Upper lobe of left lung (tissue), 6 donors: ENCODE measurements around the gene APBB2. TPM values are rescaled to one million over a fixed set of nuclear protein-coding genes. Genes with fewer than 3 reads are reported as not detected.

Experiments used
- ATAC-seq, 2 donors: fragments of 200-7000 bp; cut with Tn5 transposase; one replicate each; pipeline ENCODE4 v1.9.1; 2022; ENCODE audit warnings: mild to moderate bottlenecking in 2 of 2, moderate library complexity in 2 of 2; ENCODE audit not compliant: low FRiP score in 2 of 2
- DNase-seq, 2 donors: peaks; one replicate each; pipeline ENCODE4 v3.0.0-alpha.2; 2019 to 2020
- H3K27ac ChIP-seq, 4 donors: fragments of 200-600 bp; sonication (generic); one replicate each; pipeline ENCODE4 v1.5.1; 2016 to 2019
- H3K27me3 ChIP-seq, 4 donors: fragments of 200-600 bp; sonication (generic); one replicate each; pipeline ENCODE4 v1.5.1; 2017 to 2019
- H3K36me3 ChIP-seq, 4 donors: fragments of 200-600 bp; sonication (generic); one replicate each; pipeline ENCODE4 v1.5.1; 2016 to 2019
- H3K4me1 ChIP-seq, 4 donors: fragments of 200-600 bp; sonication (generic); one replicate each; pipeline ENCODE4 v1.5.1; 2018 to 2019
- H3K4me3 ChIP-seq, 4 donors: fragments of 200-600 bp; sonication (generic); one replicate each; pipeline ENCODE4 v1.5.1; 2017 to 2019; ENCODE audit warnings: mild to moderate bottlenecking in 2 of 4, moderate library complexity in 1 of 4
- H3K9me3 ChIP-seq, 4 donors: fragments of 200-600 bp; sonication (generic); one replicate each; pipeline ENCODE4 v1.5.1; 2018 to 2019
- CTCF ChIP-seq, 6 experiments: fragments of 450-650 bp in 4 of 6; fragments of 200-600 bp in 2 of 6; sonication (generic) in 2 of 6; IDR thresholded peaks; one replicate each; pipeline ENCODE4 v1.5.1; 2016 to 2019; ENCODE audit warnings: antibody characterized with exemption in 6 of 6
- EP300 ChIP-seq, 4 donors: sonication (generic); formaldehyde crosslinking; IDR thresholded peaks; one replicate each; pipeline ENCODE4 v1.5.1; 2017; ENCODE audit warnings: antibody characterized with exemption in 4 of 4, control low read depth in 2 of 4
- POLR2A ChIP-seq, 4 donors: fragments of 450-650 bp; IDR thresholded peaks; one replicate each; pipeline ENCODE4 v1.5.1; 2016 to 2017; ENCODE audit warnings: antibody characterized with exemption in 4 of 4, mild to moderate bottlenecking in 2 of 4
- POLR2AphosphoS5 ChIP-seq, 2 donors: sonication (generic); formaldehyde crosslinking; IDR thresholded peaks; one replicate each; pipeline ENCODE4 v1.5.1; 2017; ENCODE audit warnings: antibody characterized with exemption in 2 of 2
- WGBS, 2 donors: methylation state at CpG; one replicate each; pipeline ENCODE4 v1.1.5; 2017 to 2018; 5-methylcytosine and 5-hydroxymethylcytosine counted together
- total RNA-seq, 6 donors: library from RNA; depleted of rRNA in 4 of 6; stranded (reverse); fragments of >200 nt in 4 of 6; gene quantifications; one replicate each; pipeline versions ENCODE4 v1.1.0 to v1.2.1, GENCODE V29; 2016 to 2021
- donor health status: DM: no; HTN: no; CAD: no; lungs with moderate emphysema.
- donor health status: DM: no; HTN: yes; CAD: no; lungs with severe emphysema.

Gene APBB2
- total RNA-seq, 6 donors from 2014 or later, result 69.5 to 168 (median 102) TPM

GRCh38 chr4:41144040-41144379 lies 70.3 kb downstream of the APBB2 start:
- Histone ChIP-seq H3K36me3 (no peaks in the 10 kb centered on the region), H3K4me1 (peaks cover 22 to 44% (median 31%) of the 10 kb centered on the region in 4 donors), H3K27me3 (no peaks in the 10 kb centered on the region), H3K4me3 (peak overlapping the region in 1 of 4 donors; percentile 16), H3K9me3 (no peaks in the 10 kb centered on the region), H3K27ac (peak overlapping the region; percentile 69 to 80 (median 74))
- no peak for TF ChIP-seq CTCF (IDR thresholded peaks at IDR 0.05)
- TF ChIP-seq POLR2A (IDR thresholded peaks at IDR 0.05), result no peak
- no peak for TF ChIP-seq EP300 (IDR thresholded peaks at IDR 0.05)
- TF ChIP-seq POLR2AphosphoS5 (IDR thresholded peaks at IDR 0.05), result no peak
- no peak for DNase-seq
- ATAC-seq, result no peak
- 46 to 47% methylated on average over 3 of the region's 3 CpGs for WGBS, 2 donors

- ATAC-seq, result peak; percentile 84 to 89
- Histone ChIP-seq H3K9me3 (no peaks in the 10 kb centered on the region), H3K36me3 (no peaks in the 10 kb centered on the region), H3K27me3 (no peaks in the 10 kb centered on the region), H3K4me3 (peak overlapping the region in 1 of 4 donors; percentile 16), H3K4me1 (peaks cover 22 to 44% (median 31%) of the 10 kb centered on the region in 4 donors), H3K27ac (peak overlapping the region; percentile 69 to 80 (median 74))
- DNase-seq, result peak in 1 of 2 donors; percentile 67
- 31 to 41% methylated on average over 6 of the region's 6 CpGs for WGBS, 2 donors
- TF ChIP-seq POLR2AphosphoS5 (IDR thresholded peaks at IDR 0.05), result no peak
- peak in 1 of 4 donors; percentile 41 for TF ChIP-seq EP300 (IDR thresholded peaks at IDR 0.05)
- no peak for TF ChIP-seq POLR2A (IDR thresholded peaks at IDR 0.05)
- TF ChIP-seq CTCF (IDR thresholded peaks at IDR 0.05), result no peak
Observed at GRCh38 chr4:41143311-41144039, 70.9 kb downstream of the APBB2 start.

GRCh38 chr4:41142376-41143310 lies 71.7 kb downstream of the APBB2 start:
- Histone ChIP-seq H3K4me1 (peaks cover 22 to 44% (median 31%) of the 10 kb centered on the region in 4 donors), H3K4me3 (no peak overlapping the region), H3K9me3 (no peaks in the 10 kb centered on the region), H3K36me3 (no peaks in the 10 kb centered on the region), H3K27ac (peak overlapping the region; percentile 69 to 80 (median 74)), H3K27me3 (no peaks in the 10 kb centered on the region)
- DNase-seq (no peak), ATAC-seq (peak; percentile 47 to 62)
- WGBS, 2 donors, result 51 to 68% methylated on average over 10 of the region's 10 CpGs
- TF ChIP-seq POLR2AphosphoS5 (IDR thresholded peaks at IDR 0.05) (no peak), EP300 (IDR thresholded peaks at IDR 0.05) (no peak), CTCF (IDR thresholded peaks at IDR 0.05) (no peak), POLR2A (IDR thresholded peaks at IDR 0.05) (no peak)

GRCh38 chr4:41141900-41142299 lies 72.4 kb downstream of the APBB2 start:
- ATAC-seq (peak in 1 of 2 donors; percentile 65), DNase-seq (no peak)
- H3K27me3 ChIP-seq, result no peaks in the 10 kb centered on the region
- peaks cover 22 to 44% (median 29%) of the 10 kb centered on the region in 4 donors for H3K4me1 ChIP-seq
- H3K36me3 ChIP-seq, result no peaks in the 10 kb centered on the region
- 62 to 88% methylated on average over 1 of the region's 1 CpG for WGBS, 2 donors
- H3K4me3 ChIP-seq, result no peak overlapping the region
- no peaks in the 10 kb centered on the region for H3K9me3 ChIP-seq
- peak overlapping the region; percentile 69 to 80 (median 74) for H3K27ac ChIP-seq
- TF ChIP-seq CTCF (IDR thresholded peaks at IDR 0.05), result no peak
- no peak for TF ChIP-seq POLR2AphosphoS5 (IDR thresholded peaks at IDR 0.05)
- no peak for TF ChIP-seq EP300 (IDR thresholded peaks at IDR 0.05)
- TF ChIP-seq POLR2A (IDR thresholded peaks at IDR 0.05), result no peak
